Measurements from ENCODE around the gene ZNF219.
A peak's percentile ranks its signal among the peaks of the same experiment; 100 is the strongest.

ZNF219 gene

DNA sequence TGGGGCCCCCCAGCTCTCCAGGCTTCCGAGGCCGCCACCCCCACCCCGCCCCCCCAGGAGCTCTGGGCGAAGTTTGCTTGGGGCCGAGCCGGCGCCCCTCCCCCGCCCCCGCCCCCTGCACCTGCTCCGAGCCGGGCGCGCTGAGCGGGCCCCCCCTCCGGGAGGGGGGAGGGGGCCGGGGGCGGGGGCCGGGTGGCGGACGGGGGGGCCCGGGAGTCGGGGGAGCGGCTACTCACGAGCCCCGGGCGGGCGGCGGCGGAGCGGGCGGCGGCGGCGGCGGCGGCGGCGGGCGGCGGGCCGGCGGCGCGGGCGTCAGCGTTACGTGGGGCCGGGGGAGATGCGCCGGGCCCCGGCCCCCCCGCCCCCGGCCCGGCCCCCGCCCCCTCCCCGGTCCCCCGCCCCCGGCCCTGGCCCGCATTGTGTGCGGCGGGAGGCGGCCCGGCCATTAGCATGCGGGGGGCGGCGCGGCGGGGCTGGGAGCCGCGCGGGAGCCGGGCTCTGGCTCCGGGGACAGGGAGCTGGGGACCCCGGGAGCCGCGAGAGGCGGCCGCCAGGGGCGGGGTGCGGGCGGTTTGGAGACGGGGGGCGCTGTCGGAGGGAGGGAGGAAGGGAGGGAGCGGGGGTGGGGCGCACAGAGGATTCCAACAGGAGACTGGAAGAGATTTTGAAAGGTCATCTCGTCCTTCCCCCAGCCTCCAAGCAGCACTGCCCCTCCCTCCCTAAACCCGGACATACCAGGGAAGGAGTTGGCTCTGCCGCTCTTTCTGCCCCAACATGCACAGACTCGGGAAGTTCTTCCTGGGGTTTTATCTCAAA lies at the start of gene ZNF219:
Gene ZNF219 (minus strand): TSS at position 580 of the 816 bp plus-strand sequence. CDS start 5,064 bp downstream, outside the sequence.
- DNase-seq (ENCODE audit: low spot score) = peak; percentile 71

- DNase-seq (ENCODE audit: low spot score) = no peak
Observed at GRCh38 chr14:21145437-21145836, 47.0 kb upstream of the ZNF219 start.

DNA sequence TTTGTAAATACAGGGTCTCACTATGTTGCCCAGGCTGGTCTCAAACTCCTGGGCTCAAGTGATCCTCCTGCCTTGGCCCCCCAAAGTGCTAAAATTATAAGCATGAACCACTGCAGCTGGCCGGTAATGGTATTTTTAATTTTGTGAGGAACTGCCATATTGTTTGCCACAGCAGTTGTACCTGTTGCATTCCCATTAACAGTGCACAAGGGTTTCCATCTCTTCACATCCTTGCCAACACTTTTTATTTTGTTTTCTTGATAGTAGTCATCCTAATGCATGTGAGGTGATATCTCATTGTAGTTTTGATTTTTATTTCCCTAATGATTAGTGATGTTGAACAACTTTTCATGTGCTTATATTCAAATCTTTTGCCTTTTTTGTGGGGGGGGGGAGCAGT lies 43.9 kb upstream of the ZNF219 start:
- DNase-seq (ENCODE audit: low spot score) = no peak

- no peak for DNase-seq (ENCODE audit: low spot score)
Observed at GRCh38 chr14:21136024-21136423, 37.6 kb upstream of the ZNF219 start.

GRCh38 chr14:21133901-21134300 lies 35.4 kb upstream of the ZNF219 start:
- no peak for DNase-seq (ENCODE audit: low spot score)

- no peak for DNase-seq (ENCODE audit: low spot score)
Observed at GRCh38 chr14:21123429-21123828, 25.0 kb upstream of the ZNF219 start.

GRCh38 chr14:21121122-21121521 lies 22.7 kb upstream of the ZNF219 start:
- DNase-seq (ENCODE audit: low spot score) = no peak

GRCh38 chr14:21120686-21121085 lies 22.2 kb upstream of the ZNF219 start:
- no peak for DNase-seq (ENCODE audit: low spot score)

- no peak for DNase-seq (ENCODE audit: low spot score)
Observed at GRCh38 chr14:21118933-21119332, 20.5 kb upstream of the ZNF219 start.

- no peak for DNase-seq (ENCODE audit: low spot score)
Observed at GRCh38 chr14:21113369-21113768, 14.9 kb upstream of the ZNF219 start.

GRCh38 chr14:21112255-21112654 lies 13.8 kb upstream of the ZNF219 start:
- DNase-seq (ENCODE audit: low spot score) = no peak

DNA sequence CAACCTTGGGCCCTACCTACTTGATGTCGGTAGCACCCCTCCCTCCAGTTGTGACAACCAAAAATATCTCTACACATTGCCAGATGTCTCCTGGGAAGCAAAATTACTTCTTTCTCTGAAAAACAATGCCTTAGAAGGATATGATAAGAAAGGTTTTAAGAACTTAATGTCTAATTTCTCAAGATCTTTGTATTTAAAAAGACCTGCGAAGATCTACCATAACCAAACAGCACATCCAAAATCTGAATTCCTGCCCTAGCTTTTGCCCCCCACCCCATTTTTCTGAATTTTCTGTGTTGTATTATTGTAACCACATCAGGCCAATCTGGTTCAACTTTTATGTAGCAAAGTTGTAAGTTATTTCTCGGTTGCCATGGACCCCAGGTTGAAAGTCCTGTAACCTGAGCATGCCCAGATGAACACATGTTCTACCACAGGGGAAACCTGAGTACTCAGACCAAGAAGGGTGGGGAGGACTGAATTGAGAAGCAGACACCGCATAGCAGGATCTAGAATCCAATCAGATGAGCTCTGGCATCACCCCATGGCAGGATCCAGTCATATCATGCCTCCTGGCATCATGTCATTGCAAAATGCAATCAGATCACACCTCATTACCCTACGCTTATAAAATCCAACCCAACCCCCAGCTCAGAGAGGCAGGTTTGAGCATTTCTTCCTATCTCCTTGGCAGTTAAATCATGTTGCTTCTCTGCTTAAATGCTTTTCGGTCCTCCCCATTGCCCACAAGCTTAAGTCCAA lies 11.1 kb upstream of the ZNF219 start:
- DNase-seq (ENCODE audit: low spot score) = no peak

- DNase-seq (ENCODE audit: low spot score) = no peak
Observed at GRCh38 chr14:21108791-21109190, 10.3 kb upstream of the ZNF219 start.

DNA sequence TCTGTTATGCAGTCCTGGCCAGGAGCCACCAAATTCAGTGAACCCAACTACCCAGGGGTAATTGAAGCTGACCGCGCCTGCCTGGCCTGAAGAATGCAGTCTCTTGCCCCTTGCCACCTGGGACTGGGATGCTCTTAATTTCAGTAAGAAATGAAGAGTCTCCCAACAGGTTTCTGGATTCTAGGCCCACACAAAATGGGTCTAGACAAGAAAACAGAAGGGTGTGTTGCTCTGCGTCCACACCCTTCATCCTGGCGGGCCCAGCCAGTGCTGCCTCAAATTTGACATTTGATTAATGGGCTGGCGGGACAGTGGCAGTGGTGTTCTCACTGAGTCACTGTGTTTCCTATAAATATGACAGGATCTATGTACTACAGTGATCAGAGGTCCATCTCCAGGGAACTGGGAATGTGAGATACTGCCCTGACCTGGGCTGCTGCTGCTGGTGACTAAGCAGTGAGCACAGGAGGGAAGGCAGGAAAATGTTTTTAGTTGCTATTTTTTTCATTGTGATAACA lies 8.9 kb upstream of the ZNF219 start:
- DNase-seq (ENCODE audit: low spot score) = no peak

- peak; percentile 91 for DNase-seq (ENCODE audit: low spot score)
Observed at GRCh38 chr14:21106498-21107282, 8.2 kb upstream of the ZNF219 start.

DNA sequence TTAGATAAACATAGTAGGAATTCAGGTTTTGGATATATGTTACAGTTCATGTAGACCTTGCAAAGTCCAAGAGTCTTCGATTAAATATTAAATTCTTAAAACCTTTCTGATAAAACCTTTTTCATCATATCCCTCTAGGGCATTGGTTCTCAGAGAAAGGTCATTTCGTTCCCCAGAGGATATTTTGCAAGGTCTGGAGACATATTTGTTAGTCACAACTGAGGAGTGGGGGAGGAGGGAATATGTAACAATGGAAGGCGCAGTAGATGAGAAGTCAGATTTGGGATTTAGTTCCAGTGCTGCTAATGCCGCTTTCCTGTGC lies 7.7 kb upstream of the ZNF219 start:
- no peak for DNase-seq (ENCODE audit: low spot score)

DNA sequence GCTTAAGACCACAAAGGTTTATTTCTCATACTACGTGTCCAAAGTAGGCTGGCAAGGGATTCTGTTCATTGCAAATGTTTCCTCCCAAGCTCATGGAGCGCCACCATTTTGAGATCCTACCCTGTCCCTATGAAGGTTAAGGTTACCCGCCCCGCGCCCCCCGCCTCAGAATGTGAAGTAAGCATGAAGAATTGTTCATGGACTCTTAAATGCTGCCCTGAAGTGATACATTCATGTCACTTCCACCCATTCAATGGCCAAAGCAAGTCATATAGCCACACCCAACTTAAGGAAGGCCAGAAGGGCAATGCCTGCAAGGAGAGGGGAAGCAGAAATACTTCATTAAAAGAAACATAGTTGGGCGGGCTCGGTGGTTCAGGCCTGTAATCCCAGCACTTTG lies 6.6 kb upstream of the ZNF219 start:
- no peak for DNase-seq (ENCODE audit: low spot score)

DNA sequence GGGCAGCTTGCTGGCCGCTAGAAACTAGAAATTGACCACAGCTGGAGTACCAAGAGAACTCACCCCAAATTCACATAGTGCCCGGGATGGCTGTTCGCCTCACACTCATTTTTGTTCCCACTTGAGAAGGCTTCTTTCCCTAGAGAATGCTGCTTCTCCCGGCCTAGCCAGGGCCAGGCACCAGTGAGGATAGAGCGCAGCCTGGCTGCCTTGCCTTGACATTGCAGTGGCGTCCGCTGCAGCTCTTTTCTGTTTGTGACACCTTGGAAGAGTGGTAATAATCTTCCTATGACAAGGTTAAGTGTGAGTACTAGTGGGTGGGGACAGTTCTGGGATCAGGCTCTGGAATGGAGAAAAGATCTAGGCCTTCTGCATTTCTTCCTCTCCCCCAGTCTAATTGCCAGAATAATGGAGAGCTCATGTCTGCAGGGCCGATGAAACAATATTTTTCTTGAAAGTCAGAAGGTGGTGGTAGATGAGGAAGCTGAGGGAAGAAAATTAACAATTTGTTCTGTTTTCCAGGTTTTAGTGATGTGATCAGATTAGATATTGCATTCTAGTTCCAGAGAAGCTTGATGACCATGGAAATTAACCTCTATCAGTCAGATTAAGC lies 6.1 kb upstream of the ZNF219 start:
- DNase-seq (ENCODE audit: low spot score) = peak; percentile 91

- DNase-seq (ENCODE audit: low spot score) = peak; percentile 98
Observed at GRCh38 chr14:21103710-21104447, 5.4 kb upstream of the ZNF219 start.

DNA sequence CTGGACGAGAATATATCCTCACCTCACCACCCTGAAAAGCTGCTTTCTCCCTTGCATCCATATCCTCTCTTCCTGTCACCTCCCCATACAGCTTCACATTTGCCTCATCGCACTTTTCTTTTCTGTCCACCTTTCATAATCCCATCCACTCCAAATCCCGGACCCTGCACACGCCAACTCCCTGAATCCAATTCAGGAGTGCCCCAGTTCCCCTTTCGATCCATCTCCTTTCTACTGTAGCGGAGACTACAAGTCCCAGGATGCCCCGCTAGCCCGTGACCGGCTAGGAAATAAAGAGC lies 4.9 kb upstream of the ZNF219 start:
- DNase-seq (ENCODE audit: low spot score) = no peak
